ENCODE measurements around the gene ZBTB20. TPM values are rescaled to one million over a fixed set of nuclear protein-coding genes. Genes with fewer than 3 reads are reported as not detected.

ZBTB20 gene
- total RNA-seq, 2 donors from 2014 or later, result 5.7 to 17.7 TPM

GRCh38 chr3:115040673-115041286 lies 106.3 kb downstream of the ZBTB20 start:
- Mint-ChIP-seq H3K27ac (no peak overlapping the region), H3K4me3 (no peak overlapping the region), H3K4me1 (no peaks in the 10 kb centered on the region), H3K9me3 (no peaks in the 10 kb centered on the region), H3K36me3 (ENCODE audit: low read depth) (no peaks in the 10 kb centered on the region), H3K27me3 (no peaks in the 10 kb centered on the region)
- no peak for ATAC-seq (replicated peaks)

GRCh38 chr3:115040246-115040645 lies 106.8 kb downstream of the ZBTB20 start:
- H3K36me3 Mint-ChIP-seq (ENCODE audit: low read depth), result no peaks in the 10 kb centered on the region
- no peaks in the 10 kb centered on the region for H3K4me1 Mint-ChIP-seq
- no peaks in the 10 kb centered on the region for H3K27me3 Mint-ChIP-seq
- H3K27ac Mint-ChIP-seq, result no peak overlapping the region
- no peaks in the 10 kb centered on the region for H3K9me3 Mint-ChIP-seq
- H3K4me3 Mint-ChIP-seq, result no peak overlapping the region
- ATAC-seq (replicated peaks), result no peak

DNA sequence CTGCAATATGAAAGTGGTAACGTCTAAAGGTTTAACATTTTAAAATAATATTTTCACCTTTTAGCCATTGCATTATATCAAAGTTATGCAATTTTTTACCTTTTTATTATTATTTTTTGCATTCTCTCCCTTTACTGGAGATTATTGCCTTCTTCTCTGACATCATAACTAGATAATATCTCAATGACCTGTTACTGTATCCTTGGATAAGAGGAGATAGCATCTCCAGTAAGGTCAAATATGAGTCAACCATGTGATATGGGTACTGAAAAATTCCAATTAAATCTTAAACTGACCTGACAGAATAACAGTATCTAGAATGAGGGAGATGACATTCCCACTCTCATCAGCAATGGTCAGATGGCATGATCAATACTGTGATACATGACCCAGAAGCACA lies 108.3 kb downstream of the ZBTB20 start:
- Mint-ChIP-seq H3K36me3 (ENCODE audit: low read depth) (no peaks in the 10 kb centered on the region), H3K27me3 (no peaks in the 10 kb centered on the region), H3K27ac (no peak overlapping the region), H3K4me3 (no peak overlapping the region), H3K4me1 (no peaks in the 10 kb centered on the region), H3K9me3 (no peaks in the 10 kb centered on the region)
- no peak for ATAC-seq (replicated peaks)

DNA sequence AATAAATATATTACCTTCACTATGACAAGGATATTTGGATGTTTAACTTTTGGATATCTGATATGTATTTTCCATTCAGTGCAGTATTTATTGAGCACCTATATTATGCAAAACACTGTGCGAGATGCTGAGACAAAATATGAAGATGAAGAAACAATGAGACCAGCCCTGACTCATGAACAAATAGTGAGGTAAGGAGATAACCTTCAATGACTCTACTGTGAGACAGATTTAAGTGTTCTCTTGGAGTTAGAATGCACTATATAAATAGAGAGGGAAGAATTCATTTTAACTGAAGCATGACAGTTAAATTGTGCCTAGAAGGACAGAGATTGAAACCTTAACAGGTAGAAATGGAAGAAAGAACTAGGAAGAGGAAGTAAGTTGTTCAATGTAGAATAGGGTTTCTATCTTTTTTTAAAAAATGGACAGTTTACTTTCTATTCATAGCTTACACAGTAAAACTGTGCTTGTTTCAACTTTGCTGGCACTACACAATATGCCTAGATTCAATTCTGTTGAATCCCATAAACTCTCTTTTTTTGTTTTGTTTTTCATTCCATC lies 124.2 kb downstream of the ZBTB20 start:
- no peak overlapping the region for H3K4me3 Mint-ChIP-seq
- H3K9me3 Mint-ChIP-seq, result no peaks in the 10 kb centered on the region
- H3K4me1 Mint-ChIP-seq, result peaks cover 5% of the 10 kb centered on the region
- H3K27ac Mint-ChIP-seq, result no peak overlapping the region
- H3K27me3 Mint-ChIP-seq, result no peaks in the 10 kb centered on the region
- H3K36me3 Mint-ChIP-seq (ENCODE audit: low read depth), result peaks cover 5% of the 10 kb centered on the region
- no peak for ATAC-seq (replicated peaks)

DNA sequence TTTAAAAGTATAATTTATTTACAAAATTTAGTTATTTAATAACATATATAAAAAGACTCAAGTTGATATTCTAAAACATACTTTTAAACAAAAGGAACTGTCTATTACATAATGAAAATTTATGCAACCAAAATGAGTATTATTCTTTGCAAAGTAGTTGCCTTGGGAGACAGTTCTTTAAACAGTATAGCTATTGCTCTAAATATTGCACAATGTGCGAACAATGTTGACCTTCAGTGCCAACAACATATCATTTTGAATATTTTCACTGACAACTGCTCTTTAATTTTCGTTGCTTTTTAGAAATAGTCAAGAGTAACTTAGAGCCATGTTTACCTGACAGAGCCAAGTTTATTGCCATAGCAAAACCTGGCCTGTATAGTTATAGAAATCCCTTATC lies 124.9 kb downstream of the ZBTB20 start:
- Mint-ChIP-seq H3K36me3 (ENCODE audit: low read depth) (peaks cover 6% of the 10 kb centered on the region), H3K4me3 (no peak overlapping the region), H3K27me3 (no peaks in the 10 kb centered on the region), H3K27ac (no peak overlapping the region), H3K4me1 (peaks cover 5% of the 10 kb centered on the region), H3K9me3 (no peaks in the 10 kb centered on the region)
- no peak for ATAC-seq (replicated peaks)

GRCh38 chr3:115021061-115021460 lies 126.0 kb downstream of the ZBTB20 start:
- Mint-ChIP-seq H3K9me3 (peaks cover 3% of the 10 kb centered on the region), H3K36me3 (ENCODE audit: low read depth) (peaks cover 18% of the 10 kb centered on the region), H3K4me1 (peaks cover under 1% of the 10 kb centered on the region), H3K27ac (no peak overlapping the region), H3K4me3 (no peak overlapping the region), H3K27me3 (no peaks in the 10 kb centered on the region)
- no peak for ATAC-seq (replicated peaks)

GRCh38 chr3:115019900-115020299 lies 127.2 kb downstream of the ZBTB20 start:
- no peak overlapping the region for H3K27ac Mint-ChIP-seq
- no peak for ATAC-seq (replicated peaks)
- H3K4me1 Mint-ChIP-seq, result no peaks in the 10 kb centered on the region
- peaks cover 8% of the 10 kb centered on the region for H3K9me3 Mint-ChIP-seq
- H3K36me3 Mint-ChIP-seq (ENCODE audit: low read depth), result peaks cover 18% of the 10 kb centered on the region
- no peaks in the 10 kb centered on the region for H3K27me3 Mint-ChIP-seq
- no peak overlapping the region for H3K4me3 Mint-ChIP-seq

GRCh38 chr3:115018694-115019093 lies 128.4 kb downstream of the ZBTB20 start:
- no peak overlapping the region for H3K4me3 Mint-ChIP-seq
- peaks cover 18% of the 10 kb centered on the region for H3K36me3 Mint-ChIP-seq (ENCODE audit: low read depth)
- no peak for ATAC-seq (replicated peaks)
- peaks cover 8% of the 10 kb centered on the region for H3K9me3 Mint-ChIP-seq
- no peaks in the 10 kb centered on the region for H3K4me1 Mint-ChIP-seq
- H3K27ac Mint-ChIP-seq, result no peak overlapping the region
- no peaks in the 10 kb centered on the region for H3K27me3 Mint-ChIP-seq

- H3K27me3 Mint-ChIP-seq, result no peaks in the 10 kb centered on the region
- H3K4me1 Mint-ChIP-seq, result no peaks in the 10 kb centered on the region
- ATAC-seq (replicated peaks), result no peak
- peaks cover 6% of the 10 kb centered on the region for H3K36me3 Mint-ChIP-seq (ENCODE audit: low read depth)
- peaks cover 5% of the 10 kb centered on the region for H3K9me3 Mint-ChIP-seq
- no peak overlapping the region for H3K4me3 Mint-ChIP-seq
- H3K27ac Mint-ChIP-seq, result no peak overlapping the region
Observed at GRCh38 chr3:115007966-115008365, 139.1 kb downstream of the ZBTB20 start.

- Mint-ChIP-seq H3K36me3 (ENCODE audit: low read depth) (no peaks in the 10 kb centered on the region), H3K27ac (no peak overlapping the region), H3K9me3 (no peaks in the 10 kb centered on the region), H3K4me1 (no peaks in the 10 kb centered on the region), H3K27me3 (no peaks in the 10 kb centered on the region), H3K4me3 (no peak overlapping the region)
- ATAC-seq (replicated peaks), result no peak
Observed at GRCh38 chr3:115004201-115005140, 142.6 kb downstream of the ZBTB20 start.

- no peak for ATAC-seq (replicated peaks)
- H3K36me3 Mint-ChIP-seq (ENCODE audit: low read depth), result peaks cover 6% of the 10 kb centered on the region
- H3K27ac Mint-ChIP-seq, result no peak overlapping the region
- no peak overlapping the region for H3K4me3 Mint-ChIP-seq
- peaks cover 10% of the 10 kb centered on the region for H3K9me3 Mint-ChIP-seq
- H3K27me3 Mint-ChIP-seq, result no peaks in the 10 kb centered on the region
- H3K4me1 Mint-ChIP-seq, result no peaks in the 10 kb centered on the region
Observed at GRCh38 chr3:114998971-114999579, 148.0 kb downstream of the ZBTB20 start.

- no peak overlapping the region for H3K27ac Mint-ChIP-seq
- H3K4me1 Mint-ChIP-seq, result no peaks in the 10 kb centered on the region
- no peak overlapping the region for H3K4me3 Mint-ChIP-seq
- peaks cover 6% of the 10 kb centered on the region for H3K36me3 Mint-ChIP-seq (ENCODE audit: low read depth)
- no peak for ATAC-seq (replicated peaks)
- H3K9me3 Mint-ChIP-seq, result peaks cover 17% of the 10 kb centered on the region
- H3K27me3 Mint-ChIP-seq, result no peaks in the 10 kb centered on the region
Observed at GRCh38 chr3:114994554-114995341, 152.3 kb downstream of the ZBTB20 start.

DNA sequence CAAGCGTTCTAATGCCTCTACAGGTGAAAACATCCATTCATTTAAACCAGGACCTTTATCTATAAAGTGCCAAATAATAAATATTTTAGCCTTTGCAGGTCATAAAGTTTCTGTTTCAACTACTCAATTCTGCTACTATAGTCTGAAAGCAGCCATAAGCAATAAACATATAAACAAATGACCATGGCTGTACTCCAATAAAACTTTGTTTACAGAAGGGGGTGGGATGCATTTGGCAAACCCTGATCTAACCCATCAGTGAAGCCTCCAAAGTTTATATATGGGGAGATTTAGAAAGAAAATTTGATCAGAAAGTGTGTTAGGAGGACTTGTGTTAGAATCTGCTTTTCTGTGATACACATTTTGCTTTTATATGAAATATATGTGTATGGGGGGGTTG lies 161.3 kb downstream of the ZBTB20 start:
- H3K9me3 Mint-ChIP-seq, result no peaks in the 10 kb centered on the region
- no peak overlapping the region for H3K27ac Mint-ChIP-seq
- no peak for ATAC-seq (replicated peaks)
- H3K4me1 Mint-ChIP-seq, result no peaks in the 10 kb centered on the region
- H3K27me3 Mint-ChIP-seq, result no peaks in the 10 kb centered on the region
- no peak overlapping the region for H3K4me3 Mint-ChIP-seq
- no peaks in the 10 kb centered on the region for H3K36me3 Mint-ChIP-seq (ENCODE audit: low read depth)

DNA sequence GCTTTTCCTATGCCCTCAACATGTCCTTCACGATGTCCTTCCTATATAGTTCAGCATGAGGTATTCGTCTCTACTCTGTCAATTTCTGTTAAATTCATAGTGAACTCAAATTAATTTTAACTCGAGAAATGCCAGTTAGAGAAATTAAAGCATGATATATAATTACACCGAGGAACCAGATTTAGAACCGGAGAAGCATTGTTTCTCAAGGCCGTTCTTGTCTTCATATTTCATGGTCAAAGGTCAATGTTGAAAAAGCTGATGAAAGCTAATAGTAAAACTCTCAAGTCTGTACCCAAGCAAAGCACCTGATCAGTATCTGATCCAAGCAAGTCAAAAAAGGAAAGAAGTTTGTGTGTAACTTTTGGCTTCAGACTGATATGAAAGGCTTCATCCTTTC lies 163.8 kb downstream of the ZBTB20 start:
- Mint-ChIP-seq H3K27ac (no peak overlapping the region), H3K9me3 (no peaks in the 10 kb centered on the region), H3K36me3 (ENCODE audit: low read depth) (no peaks in the 10 kb centered on the region), H3K4me1 (no peaks in the 10 kb centered on the region), H3K27me3 (no peaks in the 10 kb centered on the region), H3K4me3 (no peak overlapping the region)
- no peak for ATAC-seq (replicated peaks)
